Caco-2 (cell line): ENCODE measurements around the gene LENG9. TPM values are rescaled to one million over a fixed set of nuclear protein-coding genes. Genes with fewer than 3 reads are reported as not detected.
A peak's percentile ranks its signal among the peaks of the same experiment; 100 is the strongest.
"Not testable (repeated sequence)": the region's sequence is repeated elsewhere in the genome, so short reads cannot be mapped to it uniquely, and the experiment has no call there.

Experiments
- BruUV-seq: library from RNA; stranded (reverse); fragments of 400-500 nt; replicated peaks from 2 replicates; lab custom pipeline; 2021; lab: Mats Ljungman, UMichigan
- CTCF ChIA-PET: fragments of 300-600 bp; sonication (Branson Sonifier 250); formaldehyde crosslinking; loops from one replicate; lab custom pipeline; 2022; ENCODE audit warnings: antibody characterized with exemption; lab: Charles Lee
- POLR2A ChIA-PET: fragments of 300-600 bp; sonication (Branson Sonifier 250); formaldehyde crosslinking; loops from one replicate; lab custom pipeline; 2022; ENCODE audit warnings: antibody characterized with exemption; lab: Charles Lee
- DNase-seq, 2 experiments: peaks; one replicate each; pipeline versions ENCODE4 v3.0.0 to v3.0.0-alpha.2; 2020 to 2022
- H3K27me3 ChIP-seq: replicated peaks from 2 replicates; pipeline ENCODE4 v1.6.0; 2011; ENCODE audit warnings: low read length; ENCODE audit not compliant: control insufficient read depth, insufficient read depth
- H3K36me3 ChIP-seq: 2 replicates; pipeline ENCODE4 v1.5.1; 2011; ENCODE audit warnings: low read length; ENCODE audit not compliant: control insufficient read depth, insufficient read depth
- H3K4me1 ChIP-seq: fragments of 250-450 bp; sonication (Bioruptor Pico); 2 replicates; pipeline ENCODE4 v1.5.1; 2020; ENCODE audit warnings: mild to moderate bottlenecking
- H3K4me3 ChIP-seq: 2 replicates; pipeline ENCODE4 v1.5.1; 2011; ENCODE audit warnings: low read depth, mild to moderate bottlenecking, control low read depth, low read length
- H3K9me3 ChIP-seq: fragments of 250-450 bp; sonication (Bioruptor Pico); 2 replicates; pipeline ENCODE4 v1.5.1; 2020; ENCODE audit warnings: mild to moderate bottlenecking, moderate library complexity
- H3K27ac Mint-ChIP-seq: one replicate; pipeline ENCODE4 v1.8.0; 2022; ENCODE audit warnings: mixed read lengths; ENCODE audit not compliant: unreplicated experiment
- H3K27me3 Mint-ChIP-seq: one replicate; pipeline ENCODE4 v1.8.0; 2022; ENCODE audit warnings: mixed read lengths; ENCODE audit not compliant: insufficient read depth, unreplicated experiment
- H3K36me3 Mint-ChIP-seq: one replicate; pipeline ENCODE4 v1.8.0; 2022; ENCODE audit warnings: mild to moderate bottlenecking, mixed read lengths; ENCODE audit not compliant: insufficient read depth, unreplicated experiment
- H3K4me1 Mint-ChIP-seq: one replicate; pipeline ENCODE4 v1.8.0; 2022; ENCODE audit warnings: low read depth, mixed read lengths; ENCODE audit not compliant: unreplicated experiment
- H3K4me3 Mint-ChIP-seq: one replicate; pipeline ENCODE4 v1.8.0; 2022; ENCODE audit warnings: mild to moderate bottlenecking, moderate library complexity, mixed read lengths; ENCODE audit not compliant: unreplicated experiment
- H3K9me3 Mint-ChIP-seq: one replicate; pipeline ENCODE4 v1.8.0; 2022; ENCODE audit warnings: mixed read lengths; ENCODE audit not compliant: unreplicated experiment
- intact Hi-C: fragments of 100-400 bp; cut with micrococcal nuclease; formaldehyde crosslinking; loops from one replicate; pipeline ENCODE4 v1.10.0; 2022; ENCODE audit not compliant: unreplicated experiment
- total RNA-seq: library from RNA; stranded (reverse); gene quantifications from 2 replicates; pipeline ENCODE4 v1.2.3, GENCODE V29; 2022
- TF ChIP-seq, protein P1 (sequence below), 2 experiments: fragments of 200-600 bp in 1 of 2; IDR thresholded peaks; 1 replicate in 1 of 2; 2 replicates in 1 of 2; pipeline versions ENCODE4 v1.5.1 to v1.8.0; 2011 to 2022; ENCODE audit warnings: antibody characterized with exemption in 1 of 2, control low read depth in 1 of 2, inconsistent platforms in 1 of 2, low read depth in 1 of 2, low read length in 1 of 2, mild to moderate bottlenecking in 1 of 2, moderate library complexity in 1 of 2; ENCODE audit not compliant: insufficient read depth in 1 of 2, severe bottlenecking in 1 of 2, unreplicated experiment in 1 of 2

LENG9 gene
- total RNA-seq, 1 experiment from 2014 or later = 6.7 TPM

GRCh38 chr19:54446349-54446748 lies 17.2 kb downstream of the LENG9 start:
- CTCF ChIA-PET, BruUV-seq, H3K9me3 Mint-ChIP-seq, H3K27me3 Mint-ChIP-seq, intact Hi-C loops, H3K27me3 ChIP-seq, H3K27ac Mint-ChIP-seq, H3K9me3 ChIP-seq, H3K36me3 ChIP-seq, H3K4me3 ChIP-seq, POLR2A ChIA-PET: not testable (repeated sequence)
- peaks cover 27% of the 10 kb centered on the region for H3K4me1 ChIP-seq
- Mint-ChIP-seq H3K4me3 (peak overlapping the region; percentile 92), H3K36me3 (peaks cover 73% of the 10 kb centered on the region), H3K4me1 (peaks cover 13% of the 10 kb centered on the region)
- peak in 1 of 2 experiments; percentile 35 for DNase-seq
- TF ChIP-seq, protein P1, sequence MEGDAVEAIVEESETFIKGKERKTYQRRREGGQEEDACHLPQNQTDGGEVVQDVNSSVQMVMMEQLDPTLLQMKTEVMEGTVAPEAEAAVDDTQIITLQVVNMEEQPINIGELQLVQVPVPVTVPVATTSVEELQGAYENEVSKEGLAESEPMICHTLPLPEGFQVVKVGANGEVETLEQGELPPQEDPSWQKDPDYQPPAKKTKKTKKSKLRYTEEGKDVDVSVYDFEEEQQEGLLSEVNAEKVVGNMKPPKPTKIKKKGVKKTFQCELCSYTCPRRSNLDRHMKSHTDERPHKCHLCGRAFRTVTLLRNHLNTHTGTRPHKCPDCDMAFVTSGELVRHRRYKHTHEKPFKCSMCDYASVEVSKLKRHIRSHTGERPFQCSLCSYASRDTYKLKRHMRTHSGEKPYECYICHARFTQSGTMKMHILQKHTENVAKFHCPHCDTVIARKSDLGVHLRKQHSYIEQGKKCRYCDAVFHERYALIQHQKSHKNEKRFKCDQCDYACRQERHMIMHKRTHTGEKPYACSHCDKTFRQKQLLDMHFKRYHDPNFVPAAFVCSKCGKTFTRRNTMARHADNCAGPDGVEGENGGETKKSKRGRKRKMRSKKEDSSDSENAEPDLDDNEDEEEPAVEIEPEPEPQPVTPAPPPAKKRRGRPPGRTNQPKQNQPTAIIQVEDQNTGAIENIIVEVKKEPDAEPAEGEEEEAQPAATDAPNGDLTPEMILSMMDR (IDR thresholded peaks at IDR 0.05; ENCODE audit: insufficient read depth in 1 of 2, low read depth in 1 of 2, low read length in 1 of 2, severe bottlenecking in 1 of 2, unreplicated experiment in 1 of 2) = peak; percentile 6 to 19

GRCh38 chr19:54444737-54445136 lies 18.8 kb downstream of the LENG9 start:
- BruUV-seq = no TSS peak
- POLR2A ChIA-PET = no interaction called here
- CTCF ChIA-PET = no interaction called here

GRCh38 chr19:54440641-54441040 lies 22.9 kb downstream of the LENG9 start:
- Histone ChIP-seq H3K4me1 (peaks cover 14% of the 10 kb centered on the region), H3K4me3 (no peak overlapping the region), H3K9me3 (no peaks in the 10 kb centered on the region), H3K27me3 (no peaks in the 10 kb centered on the region), H3K36me3 (peaks cover 1% of the 10 kb centered on the region; the same call in 1 of the 2 replicates)
- H3K4me1 Mint-ChIP-seq = no peaks in the 10 kb centered on the region
- no peaks in the 10 kb centered on the region for H3K9me3 Mint-ChIP-seq
- peaks cover 56% of the 10 kb centered on the region for H3K36me3 Mint-ChIP-seq
- BruUV-seq = no TSS peak
- ChIA-PET POLR2A (no interaction called here), CTCF (no interaction called here)
- no peak for DNase-seq
- H3K27ac Mint-ChIP-seq = no peak overlapping the region
- H3K27me3 Mint-ChIP-seq = no peaks in the 10 kb centered on the region
- intact Hi-C loops = no loop called here
- H3K4me3 Mint-ChIP-seq = no peak overlapping the region
- TF ChIP-seq, protein P1 (IDR thresholded peaks at IDR 0.05; ENCODE audit: insufficient read depth in 1 of 2, low read depth in 1 of 2, low read length in 1 of 2, severe bottlenecking in 1 of 2, unreplicated experiment in 1 of 2) = no peak

More at GRCh38 chr19:54444737-54445136, 18.8 kb downstream of the LENG9 start:
- no peak overlapping the region for H3K4me3 Mint-ChIP-seq
- no peaks in the 10 kb centered on the region for H3K9me3 ChIP-seq
- TF ChIP-seq, protein P1 (IDR thresholded peaks at IDR 0.05; ENCODE audit: insufficient read depth in 1 of 2, low read depth in 1 of 2, low read length in 1 of 2, severe bottlenecking in 1 of 2, unreplicated experiment in 1 of 2) = no peak
- no peaks in the 10 kb centered on the region for H3K27me3 Mint-ChIP-seq
- no peaks in the 10 kb centered on the region for H3K9me3 Mint-ChIP-seq
- DNase-seq = peak; percentile 51 to 79
- H3K36me3 ChIP-seq = peaks cover 1% of the 10 kb centered on the region; the same call in 1 of the 2 replicates
- no peaks in the 10 kb centered on the region for H3K4me1 Mint-ChIP-seq
- peak overlapping the region; percentile 15 for H3K27ac Mint-ChIP-seq
- intact Hi-C loops = no loop called here
- H3K4me3 ChIP-seq = no peak overlapping the region
- peaks cover 70% of the 10 kb centered on the region for H3K36me3 Mint-ChIP-seq
- H3K4me1 ChIP-seq = peaks cover 27% of the 10 kb centered on the region
- no peaks in the 10 kb centered on the region for H3K27me3 ChIP-seq
